Measurements from ENCODE around the gene ABCD3.
"Not testable (repeated sequence)": the region's sequence is repeated elsewhere in the genome, so short reads cannot be mapped to it uniquely, and the experiment has no call there.

GRCh38 chr1:94373311-94373710 lies 44.9 kb upstream of the ABCD3 start:
- TF ChIP-seq CTCF, POLR2A (IDR thresholded peaks at IDR 0.05): not testable (repeated sequence)
